ENCODE data around the gene REXO5.

DNA sequence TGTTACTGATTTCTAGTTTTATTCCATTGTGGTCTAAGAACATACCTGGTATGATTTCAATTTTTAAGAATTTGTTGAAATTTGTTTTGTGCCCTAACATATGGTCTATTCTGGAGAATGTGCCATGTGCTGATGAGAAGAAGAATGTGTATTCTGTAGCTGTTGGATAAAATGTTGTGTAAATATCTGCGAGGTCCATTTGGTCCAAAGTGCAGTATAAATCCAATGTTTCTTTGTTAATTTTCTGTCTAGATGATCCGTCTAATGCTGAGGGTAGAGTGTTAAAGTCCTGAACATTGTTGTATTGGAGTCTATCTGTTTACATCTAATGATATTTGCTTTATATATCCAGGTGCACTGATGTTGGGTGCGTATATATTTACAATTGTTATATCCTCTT is 32.6 kb upstream of the REXO5 start:
- TF ChIP-seq MTA3 (CRISPR knock-in tag; IDR thresholded peaks at IDR 0.05) (no peak), EZH2 (conservative IDR thresholded peaks at IDR 0.05; ENCODE audit: low read depth, low read length) (no peak), ATF3 (CRISPR knock-in tag; IDR thresholded peaks at IDR 0.05) (no peak), NR2F6 (IDR thresholded peaks at IDR 0.05) (no peak), NR2F6 (CRISPR knock-in tag; IDR thresholded peaks at IDR 0.05) (no peak), CCAR2 (optimal IDR thresholded peaks at IDR 0.05; ENCODE audit: low read depth, low read length) (no peak), POLR2A (IDR thresholded peaks at IDR 0.05; ENCODE audit: insufficient read depth in 1 of 2, low read depth in 2 of 2, low read length in 2 of 2) (no peak), RFX5 (IDR thresholded peaks at IDR 0.05; ENCODE audit: low read depth, low read length) (no peak), ZBTB34 (CRISPR knock-in tag; IDR thresholded peaks at IDR 0.05) (no peak), FOXA3 (CRISPR knock-in tag; IDR thresholded peaks at IDR 0.05) (no peak), CTCF (CRISPR knock-in tag; IDR thresholded peaks at IDR 0.05) (no peak), YY1 (IDR thresholded peaks at IDR 0.05; ENCODE audit: insufficient read depth, insufficient replicate concordance, low read depth, low read length) (no peak), JUNB (CRISPR knock-in tag; IDR thresholded peaks at IDR 0.05; ENCODE audit: borderline replicate concordance) (no peak), SUZ12 (IDR thresholded peaks at IDR 0.05; ENCODE audit: low read depth, low read length) (no peak)
- TF ChIP-seq, protein P1, sequence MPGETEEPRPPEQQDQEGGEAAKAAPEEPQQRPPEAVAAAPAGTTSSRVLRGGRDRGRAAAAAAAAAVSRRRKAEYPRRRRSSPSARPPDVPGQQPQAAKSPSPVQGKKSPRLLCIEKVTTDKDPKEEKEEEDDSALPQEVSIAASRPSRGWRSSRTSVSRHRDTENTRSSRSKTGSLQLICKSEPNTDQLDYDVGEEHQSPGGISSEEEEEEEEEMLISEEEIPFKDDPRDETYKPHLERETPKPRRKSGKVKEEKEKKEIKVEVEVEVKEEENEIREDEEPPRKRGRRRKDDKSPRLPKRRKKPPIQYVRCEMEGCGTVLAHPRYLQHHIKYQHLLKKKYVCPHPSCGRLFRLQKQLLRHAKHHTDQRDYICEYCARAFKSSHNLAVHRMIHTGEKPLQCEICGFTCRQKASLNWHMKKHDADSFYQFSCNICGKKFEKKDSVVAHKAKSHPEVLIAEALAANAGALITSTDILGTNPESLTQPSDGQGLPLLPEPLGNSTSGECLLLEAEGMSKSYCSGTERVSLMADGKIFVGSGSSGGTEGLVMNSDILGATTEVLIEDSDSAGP (CRISPR knock-in tag; IDR thresholded peaks at IDR 0.05; ENCODE audit: borderline replicate concordance): no peak

All from HepG2 (cell line).